ENCODE results near the gene RBBP8. TPM values are rescaled to one million over a fixed set of nuclear protein-coding genes. Genes with fewer than 3 reads are reported as not detected.

Gene RBBP8
- polyA plus RNA-seq, 1 donor from 2014 or later: 19.5 TPM

- no peaks in the 10 kb centered on the region for H3F3A ChIP-seq (ENCODE audit: insufficient read depth, low read length, poor library complexity, severe bottlenecking)
- no peaks in the 10 kb centered on the region for H3K79me2 ChIP-seq (replicated peaks; ENCODE audit: insufficient read depth, low read length)
- no peak overlapping the region for H3K27ac ChIP-seq (ENCODE audit: low read length)
- no peak overlapping the region for H2AFZ ChIP-seq (ENCODE audit: low read depth, low read length)
- no peak overlapping the region for H3K4me2 ChIP-seq (ENCODE audit: low read length)
- TF ChIP-seq EP300 (conservative IDR thresholded peaks at IDR 0.05; ENCODE audit: poor library complexity, severe bottlenecking): no peak
- no peak for TF ChIP-seq CTCF (IDR thresholded peaks at IDR 0.05; ENCODE audit: poor library complexity, severe bottlenecking)
- no peak for TF ChIP-seq REST (IDR thresholded peaks at IDR 0.05; ENCODE audit: borderline replicate concordance)
- TF ChIP-seq EZH2 (IDR thresholded peaks at IDR 0.05; ENCODE audit: borderline replicate concordance, insufficient read depth, low read length, poor library complexity, severe bottlenecking): no peak
- TF ChIP-seq SMC3 (conservative IDR thresholded peaks at IDR 0.05; ENCODE audit: poor library complexity): no peak
- no peak for TF ChIP-seq RAD21 (conservative IDR thresholded peaks at IDR 0.05)
- no peak for TF ChIP-seq MXI1 (conservative IDR thresholded peaks at IDR 0.05; ENCODE audit: poor library complexity, severe bottlenecking)
- no peak for TF ChIP-seq TAF1 (IDR thresholded peaks at IDR 0.05; ENCODE audit: low read depth)
- no peak for TF ChIP-seq POLR2AphosphoS5 (IDR thresholded peaks at IDR 0.05)
- H3K9ac ChIP-seq (ENCODE audit: low read length): no peak overlapping the region
- H3K27me3 ChIP-seq (ENCODE audit: insufficient read depth, low read depth, low read length): no peaks in the 10 kb centered on the region
- no peaks in the 10 kb centered on the region for H3K36me3 ChIP-seq (ENCODE audit: insufficient read depth, low read length)
- no peak overlapping the region for H3K4me3 ChIP-seq (ENCODE audit: low read length)
- H4K20me1 ChIP-seq (ENCODE audit: insufficient read depth): no peaks in the 10 kb centered on the region
- no peaks in the 10 kb centered on the region for H3K9me2 ChIP-seq (ENCODE audit: insufficient read depth, low read length)
- no peaks in the 10 kb centered on the region for H3K9me3 ChIP-seq (ENCODE audit: low read length)
These were observed 37.9 kb downstream of the RBBP8 start for GRCh38 chr18:22971038-22971437.

GRCh38 chr18:22974001-22974400 lies 40.9 kb downstream of the RBBP8 start:
- TF ChIP-seq MXI1 (conservative IDR thresholded peaks at IDR 0.05; ENCODE audit: poor library complexity, severe bottlenecking) (no peak), POLR2AphosphoS5 (IDR thresholded peaks at IDR 0.05) (no peak), CTCF (IDR thresholded peaks at IDR 0.05; ENCODE audit: poor library complexity, severe bottlenecking) (no peak), TAF1 (IDR thresholded peaks at IDR 0.05; ENCODE audit: low read depth) (no peak), REST (IDR thresholded peaks at IDR 0.05; ENCODE audit: borderline replicate concordance) (no peak), RAD21 (conservative IDR thresholded peaks at IDR 0.05) (no peak), EZH2 (IDR thresholded peaks at IDR 0.05; ENCODE audit: borderline replicate concordance, insufficient read depth, low read length, poor library complexity, severe bottlenecking) (no peak), EP300 (conservative IDR thresholded peaks at IDR 0.05; ENCODE audit: poor library complexity, severe bottlenecking) (no peak), SMC3 (conservative IDR thresholded peaks at IDR 0.05; ENCODE audit: poor library complexity) (no peak)
- Histone ChIP-seq H3K36me3 (ENCODE audit: insufficient read depth, low read length) (no peaks in the 10 kb centered on the region), H3F3A (ENCODE audit: insufficient read depth, low read length, poor library complexity, severe bottlenecking) (no peaks in the 10 kb centered on the region), H3K27ac (ENCODE audit: low read length) (no peak overlapping the region), H3K9ac (ENCODE audit: low read length) (no peak overlapping the region), H3K79me2 (replicated peaks; ENCODE audit: insufficient read depth, low read length) (no peaks in the 10 kb centered on the region), H4K20me1 (ENCODE audit: insufficient read depth) (no peaks in the 10 kb centered on the region), H3K27me3 (ENCODE audit: insufficient read depth, low read depth, low read length) (no peaks in the 10 kb centered on the region), H3K9me3 (ENCODE audit: low read length) (no peaks in the 10 kb centered on the region), H2AFZ (ENCODE audit: low read depth, low read length) (no peak overlapping the region), H3K4me2 (ENCODE audit: low read length) (no peak overlapping the region), H3K4me3 (ENCODE audit: low read length) (no peak overlapping the region), H3K9me2 (ENCODE audit: insufficient read depth, low read length) (no peaks in the 10 kb centered on the region)
